ENCODE data around the gene MLLT10. TPM values are rescaled to one million over a fixed set of nuclear protein-coding genes. Genes with fewer than 3 reads are reported as not detected.

MLLT10 gene
- total and polyA plus RNA-seq, 2 of the 8 experiments (the other 6 are each of a cell fraction or from before 2014, with no cell fraction given) = 53.1 to 62.1 TPM

GRCh38 chr10:21689881-21690280 lies 155.8 kb downstream of the MLLT10 start (continued):
- TF ChIP-seq, protein P1, sequence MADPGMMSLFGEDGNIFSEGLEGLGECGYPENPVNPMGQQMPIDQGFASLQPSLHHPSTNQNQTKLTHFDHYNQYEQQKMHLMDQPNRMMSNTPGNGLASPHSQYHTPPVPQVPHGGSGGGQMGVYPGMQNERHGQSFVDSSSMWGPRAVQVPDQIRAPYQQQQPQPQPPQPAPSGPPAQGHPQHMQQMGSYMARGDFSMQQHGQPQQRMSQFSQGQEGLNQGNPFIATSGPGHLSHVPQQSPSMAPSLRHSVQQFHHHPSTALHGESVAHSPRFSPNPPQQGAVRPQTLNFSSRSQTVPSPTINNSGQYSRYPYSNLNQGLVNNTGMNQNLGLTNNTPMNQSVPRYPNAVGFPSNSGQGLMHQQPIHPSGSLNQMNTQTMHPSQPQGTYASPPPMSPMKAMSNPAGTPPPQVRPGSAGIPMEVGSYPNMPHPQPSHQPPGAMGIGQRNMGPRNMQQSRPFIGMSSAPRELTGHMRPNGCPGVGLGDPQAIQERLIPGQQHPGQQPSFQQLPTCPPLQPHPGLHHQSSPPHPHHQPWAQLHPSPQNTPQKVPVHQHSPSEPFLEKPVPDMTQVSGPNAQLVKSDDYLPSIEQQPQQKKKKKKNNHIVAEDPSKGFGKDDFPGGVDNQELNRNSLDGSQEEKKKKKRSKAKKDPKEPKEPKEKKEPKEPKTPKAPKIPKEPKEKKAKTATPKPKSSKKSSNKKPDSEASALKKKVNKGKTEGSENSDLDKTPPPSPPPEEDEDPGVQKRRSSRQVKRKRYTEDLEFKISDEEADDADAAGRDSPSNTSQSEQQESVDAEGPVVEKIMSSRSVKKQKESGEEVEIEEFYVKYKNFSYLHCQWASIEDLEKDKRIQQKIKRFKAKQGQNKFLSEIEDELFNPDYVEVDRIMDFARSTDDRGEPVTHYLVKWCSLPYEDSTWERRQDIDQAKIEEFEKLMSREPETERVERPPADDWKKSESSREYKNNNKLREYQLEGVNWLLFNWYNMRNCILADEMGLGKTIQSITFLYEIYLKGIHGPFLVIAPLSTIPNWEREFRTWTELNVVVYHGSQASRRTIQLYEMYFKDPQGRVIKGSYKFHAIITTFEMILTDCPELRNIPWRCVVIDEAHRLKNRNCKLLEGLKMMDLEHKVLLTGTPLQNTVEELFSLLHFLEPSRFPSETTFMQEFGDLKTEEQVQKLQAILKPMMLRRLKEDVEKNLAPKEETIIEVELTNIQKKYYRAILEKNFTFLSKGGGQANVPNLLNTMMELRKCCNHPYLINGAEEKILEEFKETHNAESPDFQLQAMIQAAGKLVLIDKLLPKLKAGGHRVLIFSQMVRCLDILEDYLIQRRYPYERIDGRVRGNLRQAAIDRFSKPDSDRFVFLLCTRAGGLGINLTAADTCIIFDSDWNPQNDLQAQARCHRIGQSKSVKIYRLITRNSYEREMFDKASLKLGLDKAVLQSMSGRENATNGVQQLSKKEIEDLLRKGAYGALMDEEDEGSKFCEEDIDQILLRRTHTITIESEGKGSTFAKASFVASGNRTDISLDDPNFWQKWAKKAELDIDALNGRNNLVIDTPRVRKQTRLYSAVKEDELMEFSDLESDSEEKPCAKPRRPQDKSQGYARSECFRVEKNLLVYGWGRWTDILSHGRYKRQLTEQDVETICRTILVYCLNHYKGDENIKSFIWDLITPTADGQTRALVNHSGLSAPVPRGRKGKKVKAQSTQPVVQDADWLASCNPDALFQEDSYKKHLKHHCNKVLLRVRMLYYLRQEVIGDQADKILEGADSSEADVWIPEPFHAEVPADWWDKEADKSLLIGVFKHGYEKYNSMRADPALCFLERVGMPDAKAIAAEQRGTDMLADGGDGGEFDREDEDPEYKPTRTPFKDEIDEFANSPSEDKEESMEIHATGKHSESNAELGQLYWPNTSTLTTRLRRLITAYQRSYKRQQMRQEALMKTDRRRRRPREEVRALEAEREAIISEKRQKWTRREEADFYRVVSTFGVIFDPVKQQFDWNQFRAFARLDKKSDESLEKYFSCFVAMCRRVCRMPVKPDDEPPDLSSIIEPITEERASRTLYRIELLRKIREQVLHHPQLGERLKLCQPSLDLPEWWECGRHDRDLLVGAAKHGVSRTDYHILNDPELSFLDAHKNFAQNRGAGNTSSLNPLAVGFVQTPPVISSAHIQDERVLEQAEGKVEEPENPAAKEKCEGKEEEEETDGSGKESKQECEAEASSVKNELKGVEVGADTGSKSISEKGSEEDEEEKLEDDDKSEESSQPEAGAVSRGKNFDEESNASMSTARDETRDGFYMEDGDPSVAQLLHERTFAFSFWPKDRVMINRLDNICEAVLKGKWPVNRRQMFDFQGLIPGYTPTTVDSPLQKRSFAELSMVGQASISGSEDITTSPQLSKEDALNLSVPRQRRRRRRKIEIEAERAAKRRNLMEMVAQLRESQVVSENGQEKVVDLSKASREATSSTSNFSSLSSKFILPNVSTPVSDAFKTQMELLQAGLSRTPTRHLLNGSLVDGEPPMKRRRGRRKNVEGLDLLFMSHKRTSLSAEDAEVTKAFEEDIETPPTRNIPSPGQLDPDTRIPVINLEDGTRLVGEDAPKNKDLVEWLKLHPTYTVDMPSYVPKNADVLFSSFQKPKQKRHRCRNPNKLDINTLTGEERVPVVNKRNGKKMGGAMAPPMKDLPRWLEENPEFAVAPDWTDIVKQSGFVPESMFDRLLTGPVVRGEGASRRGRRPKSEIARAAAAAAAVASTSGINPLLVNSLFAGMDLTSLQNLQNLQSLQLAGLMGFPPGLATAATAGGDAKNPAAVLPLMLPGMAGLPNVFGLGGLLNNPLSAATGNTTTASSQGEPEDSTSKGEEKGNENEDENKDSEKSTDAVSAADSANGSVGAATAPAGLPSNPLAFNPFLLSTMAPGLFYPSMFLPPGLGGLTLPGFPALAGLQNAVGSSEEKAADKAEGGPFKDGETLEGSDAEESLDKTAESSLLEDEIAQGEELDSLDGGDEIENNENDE (IDR thresholded peaks at IDR 0.05; ENCODE audit: insufficient replicate concordance, low read length) = no peak
- no peak for TF ChIP-seq ATF2 (IDR thresholded peaks at IDR 0.05; ENCODE audit: low read length)
- no peak for TF ChIP-seq MAFK (IDR thresholded peaks at IDR 0.05; ENCODE audit: low read depth, low read length)
- TF ChIP-seq CBX8 (IDR thresholded peaks at IDR 0.05; ENCODE audit: borderline replicate concordance, low read depth, low read length) = no peak
- no peak for TF ChIP-seq SP1 (IDR thresholded peaks at IDR 0.05; ENCODE audit: low read depth, low read length)
- TF ChIP-seq EP300 (IDR thresholded peaks at IDR 0.05; ENCODE audit: borderline replicate concordance in 1 of 2, low read depth in 2 of 2, low read length in 2 of 2) = no peak
- no peak for TF ChIP-seq SAP30 (IDR thresholded peaks at IDR 0.05; ENCODE audit: insufficient read depth, insufficient replicate concordance, low read length)
- TF ChIP-seq POLR2AphosphoS5 (IDR thresholded peaks at IDR 0.05; ENCODE audit: low read depth, low read length) = no peak
- no peak for TF ChIP-seq CTBP2 (IDR thresholded peaks at IDR 0.05; ENCODE audit: borderline replicate concordance, insufficient read depth, insufficient read length, low read length)
